Mammary epithelial cell (primary cell): ENCODE data around the gene TPX2.

Experiments
- EZH2 ChIP-seq: IDR thresholded peaks from 2 replicates; pipeline ENCODE4 v1.6.1; 2012; ENCODE audit warnings: low read length, inconsistent platforms, borderline replicate concordance
- TF ChIP-seq, protein P1 (sequence below), 2 donors: IDR thresholded peaks in 1 of 2; conservative IDR thresholded peaks in 1 of 2; 2 replicates each; pipeline ENCODE4 v1.5.1; 2011 to 2012; ENCODE audit warnings: inconsistent platforms in 2 of 2, low read length in 2 of 2, mild to moderate bottlenecking in 2 of 2, control low read depth in 1 of 2, low read depth in 1 of 2; ENCODE audit not compliant: insufficient read depth in 1 of 2; ENCODE audit errors: extremely low read depth in 1 of 2

DNA sequence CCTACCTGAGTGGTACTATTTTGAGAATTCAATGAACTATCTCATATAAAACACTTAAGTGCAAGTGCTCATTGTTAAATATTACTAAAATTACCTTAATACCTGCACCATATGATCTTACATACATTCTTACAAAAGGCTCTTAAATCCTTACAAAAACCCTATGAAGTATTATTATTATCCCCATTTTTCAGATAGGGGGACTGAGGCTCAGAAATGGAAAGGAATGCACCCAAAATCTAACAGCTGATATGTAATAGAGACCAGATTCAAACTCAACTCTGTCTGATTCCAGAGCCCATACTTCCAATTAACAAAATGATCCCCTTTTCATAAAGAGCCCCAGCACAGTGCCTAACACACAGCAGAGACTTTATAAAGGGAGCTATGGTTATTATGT, 33.9 kb upstream of the TPX2 start:
- TF ChIP-seq, protein P1, sequence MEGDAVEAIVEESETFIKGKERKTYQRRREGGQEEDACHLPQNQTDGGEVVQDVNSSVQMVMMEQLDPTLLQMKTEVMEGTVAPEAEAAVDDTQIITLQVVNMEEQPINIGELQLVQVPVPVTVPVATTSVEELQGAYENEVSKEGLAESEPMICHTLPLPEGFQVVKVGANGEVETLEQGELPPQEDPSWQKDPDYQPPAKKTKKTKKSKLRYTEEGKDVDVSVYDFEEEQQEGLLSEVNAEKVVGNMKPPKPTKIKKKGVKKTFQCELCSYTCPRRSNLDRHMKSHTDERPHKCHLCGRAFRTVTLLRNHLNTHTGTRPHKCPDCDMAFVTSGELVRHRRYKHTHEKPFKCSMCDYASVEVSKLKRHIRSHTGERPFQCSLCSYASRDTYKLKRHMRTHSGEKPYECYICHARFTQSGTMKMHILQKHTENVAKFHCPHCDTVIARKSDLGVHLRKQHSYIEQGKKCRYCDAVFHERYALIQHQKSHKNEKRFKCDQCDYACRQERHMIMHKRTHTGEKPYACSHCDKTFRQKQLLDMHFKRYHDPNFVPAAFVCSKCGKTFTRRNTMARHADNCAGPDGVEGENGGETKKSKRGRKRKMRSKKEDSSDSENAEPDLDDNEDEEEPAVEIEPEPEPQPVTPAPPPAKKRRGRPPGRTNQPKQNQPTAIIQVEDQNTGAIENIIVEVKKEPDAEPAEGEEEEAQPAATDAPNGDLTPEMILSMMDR (conservative IDR thresholded peaks at IDR 0.05 in 1 of 2, IDR thresholded peaks at IDR 0.05 in 1 of 2; ENCODE audit: extremely low read depth in 1 of 2, insufficient read depth in 1 of 2, low read depth in 1 of 2, low read length in 2 of 2): no peak
- no peak for TF ChIP-seq EZH2
